ENCODE measurements around the gene PPFIA1.

DNA sequence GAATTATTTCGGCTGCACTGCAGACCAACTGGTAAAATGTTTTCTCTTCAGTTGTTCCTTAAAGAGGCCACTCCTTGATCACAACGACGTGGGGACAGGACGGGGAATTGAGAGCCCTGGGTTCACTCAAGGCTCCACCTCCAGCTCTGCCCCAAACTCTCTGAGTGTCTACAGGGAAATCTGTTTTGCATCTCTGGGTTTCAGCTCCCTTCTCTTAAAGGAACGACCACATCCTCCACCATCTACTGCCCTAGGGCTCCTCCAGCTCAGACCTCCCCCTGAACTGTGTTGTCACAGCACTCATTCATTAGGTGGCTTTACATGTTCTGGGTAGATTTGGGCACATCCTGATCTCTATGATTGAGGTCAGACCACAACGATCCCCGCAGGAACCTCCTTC is 5.1 kb upstream of the PPFIA1 start:
- TF ChIP-seq CTCF (conservative IDR thresholded peaks at IDR 0.05; ENCODE audit: low read length) (no peak), EZH2phosphoT487 (IDR thresholded peaks at IDR 0.05; ENCODE audit: borderline replicate concordance, low read depth, low read length) (no peak)
